Endodermal cell (in vitro differentiated cells): ENCODE results near the gene RILP. TPM values are rescaled to one million over a fixed set of nuclear protein-coding genes. Genes with fewer than 3 reads are reported as not detected.

Experiments used
- DNase-seq: peaks from one replicate; pipeline ENCODE4 v3.0.0-alpha.2; 2017
- H3K27ac ChIP-seq: 2 replicates; pipeline ENCODE4 v1.5.1; 2013; ENCODE audit warnings: mild to moderate bottlenecking, low read depth, low read length, moderate library complexity
- H3K27me3 ChIP-seq: 2 replicates; pipeline ENCODE4 v1.6.1; 2013; ENCODE audit warnings: mild to moderate bottlenecking, low read length, moderate library complexity; ENCODE audit not compliant: insufficient read depth, control insufficient read depth, poor library complexity, severe bottlenecking
- H3K36me3 ChIP-seq: 2 replicates; pipeline ENCODE4 v1.7.0; 2013; ENCODE audit warnings: mild to moderate bottlenecking, low read length, moderate library complexity; ENCODE audit not compliant: control insufficient read depth, insufficient read depth
- H3K4me1 ChIP-seq: one replicate; pipeline ENCODE4 v1.7.0; 2013; ENCODE audit warnings: low read length; ENCODE audit not compliant: control insufficient read depth, insufficient read depth
- H3K4me3 ChIP-seq: 2 replicates; pipeline ENCODE4 v1.5.1; 2013; ENCODE audit warnings: mild to moderate bottlenecking, low read length, moderate library complexity
- H3K9ac ChIP-seq: 2 replicates; pipeline ENCODE4 v1.6.1; 2013; ENCODE audit warnings: mild to moderate bottlenecking, low read length, moderate library complexity; ENCODE audit not compliant: poor library complexity, severe bottlenecking; ENCODE audit errors: extremely low read depth
- H3K9me3 ChIP-seq: 2 replicates; pipeline ENCODE4 v1.6.1; 2013; ENCODE audit warnings: mild to moderate bottlenecking, low read length, moderate library complexity; ENCODE audit not compliant: control insufficient read depth
- H3K27ac Mint-ChIP-seq: 2 replicates; pipeline ENCODE4 v1.8.0; 2020; ENCODE audit warnings: mixed read lengths
- H3K27me3 Mint-ChIP-seq: 2 replicates; pipeline ENCODE4 v1.8.0; 2021; ENCODE audit warnings: mild to moderate bottlenecking, mixed read lengths; ENCODE audit not compliant: insufficient read depth
- H3K36me3 Mint-ChIP-seq: 2 replicates; pipeline ENCODE4 v1.8.0; 2020; ENCODE audit warnings: low read depth, mixed read lengths
- H3K4me1 Mint-ChIP-seq: 2 replicates; pipeline ENCODE4 v1.8.0; 2020; ENCODE audit warnings: mixed read lengths
- H3K4me3 Mint-ChIP-seq: 2 replicates; pipeline ENCODE4 v1.8.0; 2020; ENCODE audit warnings: mild to moderate bottlenecking, moderate library complexity, mixed read lengths
- H3K9me3 Mint-ChIP-seq: 2 replicates; pipeline ENCODE4 v1.8.0; 2020; ENCODE audit warnings: mild to moderate bottlenecking, mixed read lengths
- WGBS, 2 experiments: methylation state at CpG; one replicate each; pipeline versions ENCODE4 v1.1.5 to v1.1.7; 2013; ENCODE audit warnings: missing lambda C conversion rate in 2 of 2, mixed read lengths in 1 of 2; ENCODE audit not compliant: insufficient coverage in 1 of 2, insufficient read length in 1 of 2; 5-methylcytosine and 5-hydroxymethylcytosine counted together
- total RNA-seq, 2 donors: library from RNA; stranded (reverse); fragmentation: NEBNext Ultra II Directional in 1 of 2; extraction: Animal tissue kit (Norgen Biotek cat#: 25700) in 1 of 2; gene quantifications; 2 replicates in 1 of 2; 3 replicates in 1 of 2; pipeline ENCODE4 v1.2.1, GENCODE V29; 2021
- TF ChIP-seq, protein P1 (sequence below): fragments of 200-600 bp; sonication (generic); conservative IDR thresholded peaks from 2 replicates; pipeline ENCODE4 v1.5.0; 2021; ENCODE audit warnings: antibody characterized with exemption, mild to moderate bottlenecking

RILP gene
- total RNA-seq, 2 donors from 2014 or later = 1.1 to 3.1 TPM

- 91 to 93% methylated on average over 10 to 13 of the region's 13 CpGs for WGBS, 2 experiments
- H3K9me3 Mint-ChIP-seq = no peaks in the 10 kb centered on the region
- Histone ChIP-seq H3K4me3 (no peak overlapping the region), H3K9ac (no peak overlapping the region), H3K27me3 (no peaks in the 10 kb centered on the region), H3K9me3 (no peaks in the 10 kb centered on the region), H3K4me1 (no peaks in the 10 kb centered on the region), H3K36me3 (no peaks in the 10 kb centered on the region), H3K27ac (no peak overlapping the region)
- DNase-seq = no peak
- peaks cover 6% of the 10 kb centered on the region for H3K4me1 Mint-ChIP-seq
- H3K36me3 Mint-ChIP-seq = peaks cover 13% of the 10 kb centered on the region
- TF ChIP-seq, protein P1, sequence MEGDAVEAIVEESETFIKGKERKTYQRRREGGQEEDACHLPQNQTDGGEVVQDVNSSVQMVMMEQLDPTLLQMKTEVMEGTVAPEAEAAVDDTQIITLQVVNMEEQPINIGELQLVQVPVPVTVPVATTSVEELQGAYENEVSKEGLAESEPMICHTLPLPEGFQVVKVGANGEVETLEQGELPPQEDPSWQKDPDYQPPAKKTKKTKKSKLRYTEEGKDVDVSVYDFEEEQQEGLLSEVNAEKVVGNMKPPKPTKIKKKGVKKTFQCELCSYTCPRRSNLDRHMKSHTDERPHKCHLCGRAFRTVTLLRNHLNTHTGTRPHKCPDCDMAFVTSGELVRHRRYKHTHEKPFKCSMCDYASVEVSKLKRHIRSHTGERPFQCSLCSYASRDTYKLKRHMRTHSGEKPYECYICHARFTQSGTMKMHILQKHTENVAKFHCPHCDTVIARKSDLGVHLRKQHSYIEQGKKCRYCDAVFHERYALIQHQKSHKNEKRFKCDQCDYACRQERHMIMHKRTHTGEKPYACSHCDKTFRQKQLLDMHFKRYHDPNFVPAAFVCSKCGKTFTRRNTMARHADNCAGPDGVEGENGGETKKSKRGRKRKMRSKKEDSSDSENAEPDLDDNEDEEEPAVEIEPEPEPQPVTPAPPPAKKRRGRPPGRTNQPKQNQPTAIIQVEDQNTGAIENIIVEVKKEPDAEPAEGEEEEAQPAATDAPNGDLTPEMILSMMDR = no peak
- H3K27ac Mint-ChIP-seq = no peak overlapping the region
- H3K27me3 Mint-ChIP-seq = no peaks in the 10 kb centered on the region
- H3K4me3 Mint-ChIP-seq = no peak overlapping the region
Measured at GRCh38 chr17:1616101-1616500, 33.6 kb downstream of the RILP start.

- 90 to 94% methylated on average over 15 to 16 of the region's 16 CpGs for WGBS, 2 experiments
- TF ChIP-seq, protein P1 = no peak
- H3K27me3 Mint-ChIP-seq = peaks cover 4% of the 10 kb centered on the region
- H3K4me3 Mint-ChIP-seq = no peak overlapping the region
- no peaks in the 10 kb centered on the region for H3K36me3 ChIP-seq
- H3K27ac ChIP-seq = no peak overlapping the region
- H3K4me3 ChIP-seq = no peak overlapping the region
- H3K27ac Mint-ChIP-seq = no peak overlapping the region
- no peak for DNase-seq
- H3K36me3 Mint-ChIP-seq = peaks cover 17% of the 10 kb centered on the region
- H3K4me1 ChIP-seq = no peaks in the 10 kb centered on the region
- no peaks in the 10 kb centered on the region for H3K9me3 ChIP-seq
- H3K9me3 Mint-ChIP-seq = no peaks in the 10 kb centered on the region
- no peaks in the 10 kb centered on the region for H3K4me1 Mint-ChIP-seq
- H3K9ac ChIP-seq = no peak overlapping the region
- H3K27me3 ChIP-seq = no peaks in the 10 kb centered on the region
Measured at GRCh38 chr17:1612400-1612799, 37.3 kb downstream of the RILP start.

- Mint-ChIP-seq H3K4me3 (no peak overlapping the region), H3K27me3 (peaks cover 9% of the 10 kb centered on the region), H3K9me3 (no peaks in the 10 kb centered on the region), H3K27ac (no peak overlapping the region), H3K36me3 (peaks cover 17% of the 10 kb centered on the region), H3K4me1 (no peaks in the 10 kb centered on the region)
- H3K27me3 ChIP-seq = no peaks in the 10 kb centered on the region
- H3K9me3 ChIP-seq = no peaks in the 10 kb centered on the region
- H3K36me3 ChIP-seq = no peaks in the 10 kb centered on the region
- TF ChIP-seq, protein P1 = no peak
- 93 to 98% methylated on average over 8 to 10 of the region's 10 CpGs for WGBS, 2 experiments
- no peak for DNase-seq
- no peak overlapping the region for H3K27ac ChIP-seq
- H3K9ac ChIP-seq = no peak overlapping the region
- H3K4me3 ChIP-seq = no peak overlapping the region
- no peaks in the 10 kb centered on the region for H3K4me1 ChIP-seq
Measured at GRCh38 chr17:1611715-1612114, 38.0 kb downstream of the RILP start.
